A549 (cell line): Measurements from ENCODE around the gene TMEM126B. TPM values are rescaled to one million over a fixed set of nuclear protein-coding genes. Genes with fewer than 3 reads are reported as not detected.
A peak's percentile ranks its signal among the peaks of the same experiment; 100 is the strongest.

Source experiments
- ATAC-seq, 2 experiments: fragments of 200-7000 bp in 1 of 2; fragments of >200 bp in 1 of 2; cut with Nextera tagmentation in 1 of 2; cut with Tn5 transposase in 1 of 2; 3 replicates each; pipeline versions ENCODE4 v1.8.0 to v1.9.1; 2018 to 2020; ENCODE audit warnings: mild to moderate bottlenecking in 1 of 2, moderate library complexity in 1 of 2
- CTCF ChIA-PET: fragments of 300-600 bp; sonication (Branson Sonifier 250); formaldehyde crosslinking; extraction: SDS; loops from one replicate; lab custom pipeline; 2021; ENCODE audit warnings: antibody characterized with exemption, inconsistent platforms; lab: Yijun Ruan, JAX
- POLR2A ChIA-PET: fragments of 350-600 bp; formaldehyde crosslinking; extraction: SDS; loops from one replicate; lab custom pipeline; 2021; ENCODE audit warnings: antibody characterized with exemption, inconsistent platforms; lab: Yijun Ruan, JAX
- DNase-seq, 2 experiments: peaks; one replicate each; pipeline versions ENCODE4 v3.0.0 to v3.0.0-alpha.2; 2011 to 2016; ENCODE audit warnings: low read depth in 1 of 2, low spot score in 1 of 2
- FAIRE-seq: peaks from 2 replicates; lab custom pipeline; 2011; peaks lifted over from hg19 to GRCh38; lab: Jason Lieb, UNC
- H3K27ac ChIP-seq, 2 experiments: fragments of >200 bp; sonication (Bioruptor Twin); formaldehyde crosslinking; 3 replicates each; pipeline ENCODE4 v1.5.1; 2016 to 2017
- H3K4me1 ChIP-seq: fragments of >200 bp; sonication (Bioruptor Twin); formaldehyde crosslinking; 3 replicates; pipeline ENCODE4 v1.6.1; 2016
- H3K4me2 ChIP-seq: fragments of >200 bp; sonication (Bioruptor Twin); formaldehyde crosslinking; 3 replicates; pipeline ENCODE4 v1.6.1; 2016
- H3K4me3 ChIP-seq: fragments of >200 bp; sonication (Bioruptor Twin); formaldehyde crosslinking; 3 replicates; pipeline ENCODE4 v1.5.1; 2016
- H3K9me3 ChIP-seq: fragments of >200 bp; sonication (Bioruptor Twin); formaldehyde crosslinking; 3 replicates; pipeline ENCODE4 v1.6.1; 2016
- BHLHE40 ChIP-seq: IDR thresholded peaks from 2 replicates; pipeline ENCODE4 v1.6.1; 2012; ENCODE audit warnings: low read depth, low read length, inconsistent platforms
- CEBPB ChIP-seq, 2 experiments: fragments of >200 bp in 1 of 2; sonication (Bioruptor Twin) in 1 of 2; formaldehyde crosslinking in 1 of 2; IDR thresholded peaks; 2 replicates each; pipeline ENCODE4 v1.6.1; 2012 to 2016
- CHD4 ChIP-seq: fragments of 200-600 bp; sonication (generic); IDR thresholded peaks from 2 replicates; pipeline ENCODE4 v1.6.1; 2016; ENCODE audit warnings: antibody characterized with exemption, mild to moderate bottlenecking, borderline replicate concordance
- EHMT2 ChIP-seq: fragments of 200-600 bp; sonication (generic); IDR thresholded peaks from 2 replicates; pipeline ENCODE4 v1.6.1; 2016; ENCODE audit warnings: antibody characterized with exemption, low read depth, mild to moderate bottlenecking, moderate library complexity
- EP300 ChIP-seq, 2 experiments: fragments of >200 bp; sonication (Bioruptor Twin); formaldehyde crosslinking; IDR thresholded peaks; 2 replicates in 1 of 2; 3 replicates in 1 of 2; pipeline ENCODE4 v1.6.1; 2016 to 2017
- ESRRA ChIP-seq: fragments of 150-350 bp; IDR thresholded peaks from 2 replicates; pipeline ENCODE4 v1.6.1; 2014; ENCODE audit warnings: mild to moderate bottlenecking, low read length, borderline replicate concordance
- FOSL2 ChIP-seq, 2 experiments: fragments of 450-650 bp in 1 of 2; fragments of >200 bp in 1 of 2; sonication (Bioruptor Twin) in 1 of 2; formaldehyde crosslinking; IDR thresholded peaks; 2 replicates each; pipeline versions ENCODE4 v1.5.0 to v1.6.1; 2016 to 2020; ENCODE audit warnings: mild to moderate bottlenecking in 1 of 2, moderate library complexity in 1 of 2
- HOXB13 ChIP-seq: fragments of 250-450 bp; sonication (Bioruptor Pico); IDR thresholded peaks from 2 replicates; pipeline ENCODE4 v1.5.0; 2020; ENCODE audit warnings: low read depth, mild to moderate bottlenecking, moderate library complexity
- MAFK ChIP-seq: fragments of 450-650 bp; IDR thresholded peaks from 2 replicates; pipeline ENCODE4 v1.6.1; 2014; ENCODE audit not compliant: partially characterized antibody
- MAZ ChIP-seq: fragments of 150-350 bp; IDR thresholded peaks from 2 replicates; pipeline ENCODE4 v1.6.1; 2014; ENCODE audit warnings: antibody characterized with exemption, low read depth, low read length, borderline replicate concordance
- POLR2A ChIP-seq: IDR thresholded peaks from 2 replicates; pipeline ENCODE4 v1.6.1; 2012; ENCODE audit warnings: mild to moderate bottlenecking, low read length
- RAD21 ChIP-seq, 2 experiments: fragments of >200 bp in 1 of 2; sonication (Bioruptor Twin) in 1 of 2; formaldehyde crosslinking in 1 of 2; IDR thresholded peaks in 1 of 2; conservative IDR thresholded peaks in 1 of 2; 2 replicates in 1 of 2; 3 replicates in 1 of 2; pipeline ENCODE4 v1.6.1; 2012 to 2018; ENCODE audit warnings: inconsistent platforms in 1 of 2
- RCOR1 ChIP-seq: fragments of 150-350 bp; IDR thresholded peaks from 2 replicates; pipeline ENCODE4 v1.6.1; 2014; ENCODE audit warnings: antibody characterized with exemption, low read length, low read depth
- RFX5 ChIP-seq: fragments of 450-650 bp; IDR thresholded peaks from 2 replicates; pipeline ENCODE4 v1.7.1; 2014; ENCODE audit warnings: antibody characterized with exemption, mild to moderate bottlenecking, moderate library complexity
- RNF2 ChIP-seq: fragments of 200-600 bp; sonication (generic); IDR thresholded peaks from 2 replicates; pipeline ENCODE4 v1.6.1; 2016; ENCODE audit warnings: low read depth, mild to moderate bottlenecking, antibody characterized with exemption, moderate library complexity, borderline replicate concordance
- SMC3 ChIP-seq: fragments of >200 bp; sonication (Bioruptor Twin); formaldehyde crosslinking; IDR thresholded peaks from 3 replicates; pipeline ENCODE4 v1.6.1; 2018; ENCODE audit warnings: inconsistent platforms
- SREBF2 ChIP-seq: fragments of 450-650 bp; IDR thresholded peaks from 2 replicates; pipeline ENCODE4 v1.6.1; 2014; ENCODE audit warnings: mild to moderate bottlenecking, moderate library complexity
- TP53 ChIP-seq: fragments of 250-450 bp; sonication (Bioruptor Pico); IDR thresholded peaks from 2 replicates; pipeline ENCODE4 v1.5.0; 2021; ENCODE audit warnings: mild to moderate bottlenecking, moderate library complexity
- ZC3H11A ChIP-seq: fragments of 450-650 bp; IDR thresholded peaks from 2 replicates; pipeline ENCODE4 v1.6.1; 2014; ENCODE audit warnings: antibody characterized with exemption, mild to moderate bottlenecking
- WGBS: methylation state at CpG from one replicate; pipeline ENCODE4 v1.1.6; 2017; ENCODE audit errors: missing lambda C conversion rate; 5-methylcytosine and 5-hydroxymethylcytosine counted together
- polyA plus RNA-seq, 4 experiments: library from polyadenylated mRNA; depleted of rRNA in 3 of 4; stranded (reverse); fragments of >200 nt; fragmentation: RNase III in 1 of 4; extraction: RNeasy Plus Mini Kit Qiagen cat#74134 plus additional on column Dnase treatment in 1 of 4; gene quantifications; 2 replicates in 3 of 4; 3 replicates in 1 of 4; pipeline ENCODE4 v1.2.3, GENCODE V29; 2011 to 2017
- TF ChIP-seq, protein P1 (sequence below): fragments of >200 bp; sonication (Bioruptor Twin); formaldehyde crosslinking; IDR thresholded peaks from 3 replicates; pipeline ENCODE4 v1.5.1; 2016
- TF ChIP-seq, protein P2 (sequence below): fragments of 200-600 bp; sonication (generic); IDR thresholded peaks from 2 replicates; pipeline ENCODE4 v1.6.1; 2016; ENCODE audit warnings: antibody characterized with exemption, mild to moderate bottlenecking, moderate library complexity
- TF ChIP-seq, protein P3 (sequence below): IDR thresholded peaks from 2 replicates; pipeline ENCODE4 v1.6.1; 2012; ENCODE audit warnings: low read depth, borderline replicate concordance
- TF ChIP-seq, protein P4 (sequence below): fragments of >200 bp; sonication (Bioruptor Twin); formaldehyde crosslinking; IDR thresholded peaks from 2 replicates; pipeline ENCODE4 v1.6.1; 2016

TMEM126B gene
- polyA plus RNA-seq, 2 of the 4 experiments (the other 2 are of a cell fraction), result 82.4 to 114 TPM

DNA sequence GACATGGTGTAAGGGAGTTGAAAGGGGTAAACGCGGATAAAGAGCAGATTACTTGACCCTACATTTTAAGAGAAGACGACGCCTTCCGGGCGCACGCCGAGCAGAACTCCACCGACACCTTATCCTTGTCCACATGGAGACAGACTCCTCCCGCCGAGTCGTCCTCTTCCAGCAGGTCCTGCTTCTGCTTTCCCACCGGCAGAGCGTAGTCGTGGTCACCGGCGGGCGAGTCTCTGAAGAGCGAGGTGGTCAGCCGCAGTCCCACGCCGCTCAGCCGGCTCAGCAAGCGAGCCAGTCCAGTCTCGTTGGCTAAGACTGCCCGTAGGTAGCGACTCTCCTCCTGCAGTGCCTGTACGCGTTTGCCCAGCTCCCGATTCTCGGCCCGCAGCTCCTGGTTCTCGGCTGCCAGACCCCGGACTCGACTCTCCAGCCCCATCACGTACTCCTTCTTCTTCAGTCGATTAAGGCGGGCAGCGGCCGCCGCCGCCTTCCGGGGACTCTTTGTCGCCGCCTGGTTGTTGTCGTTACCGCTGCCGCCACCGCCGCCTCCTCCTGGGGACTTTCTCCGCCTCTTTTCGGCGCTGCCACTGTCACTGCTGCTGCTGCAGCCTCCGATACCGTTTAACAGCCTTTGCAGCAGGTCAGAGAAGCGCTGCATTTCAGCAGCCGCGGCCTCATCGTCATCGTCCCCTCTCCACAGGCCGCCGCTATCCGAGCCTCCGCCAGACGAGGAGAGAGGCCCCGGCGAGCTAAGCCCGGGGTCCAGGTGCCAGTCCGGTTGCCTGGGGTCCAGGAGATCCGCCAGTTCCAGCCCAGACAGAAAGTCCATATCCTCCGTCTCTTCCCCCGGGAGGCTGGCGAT, 35.6 kb downstream of the TMEM126B start:
- peak overlapping the region; percentile 87 for H3K4me3 ChIP-seq
- peak overlapping the region; percentile 95 to 96 for H3K27ac ChIP-seq
- ATAC-seq (peak; percentile 72 to 80), DNase-seq (peak; percentile 52 to 76), FAIRE-seq (no peak)
- TF ChIP-seq CEBPB (IDR thresholded peaks at IDR 0.05), result no peak
- TF ChIP-seq RNF2, result no peak
- TF ChIP-seq, protein P1, sequence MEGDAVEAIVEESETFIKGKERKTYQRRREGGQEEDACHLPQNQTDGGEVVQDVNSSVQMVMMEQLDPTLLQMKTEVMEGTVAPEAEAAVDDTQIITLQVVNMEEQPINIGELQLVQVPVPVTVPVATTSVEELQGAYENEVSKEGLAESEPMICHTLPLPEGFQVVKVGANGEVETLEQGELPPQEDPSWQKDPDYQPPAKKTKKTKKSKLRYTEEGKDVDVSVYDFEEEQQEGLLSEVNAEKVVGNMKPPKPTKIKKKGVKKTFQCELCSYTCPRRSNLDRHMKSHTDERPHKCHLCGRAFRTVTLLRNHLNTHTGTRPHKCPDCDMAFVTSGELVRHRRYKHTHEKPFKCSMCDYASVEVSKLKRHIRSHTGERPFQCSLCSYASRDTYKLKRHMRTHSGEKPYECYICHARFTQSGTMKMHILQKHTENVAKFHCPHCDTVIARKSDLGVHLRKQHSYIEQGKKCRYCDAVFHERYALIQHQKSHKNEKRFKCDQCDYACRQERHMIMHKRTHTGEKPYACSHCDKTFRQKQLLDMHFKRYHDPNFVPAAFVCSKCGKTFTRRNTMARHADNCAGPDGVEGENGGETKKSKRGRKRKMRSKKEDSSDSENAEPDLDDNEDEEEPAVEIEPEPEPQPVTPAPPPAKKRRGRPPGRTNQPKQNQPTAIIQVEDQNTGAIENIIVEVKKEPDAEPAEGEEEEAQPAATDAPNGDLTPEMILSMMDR, result peak; percentile 40; the same call in 2 of the 3 replicates
- TF ChIP-seq SMC3, result peak; percentile 23; the same call in 1 of the 3 replicates
- TF ChIP-seq RAD21 (conservative IDR thresholded peaks at IDR 0.05 in 1 of 2, IDR thresholded peaks at IDR 0.05 in 1 of 2), result peak; percentile 15 to 22; a peak in 3 of 5 replicates
- peaks cover 36% of the 10 kb centered on the region for H3K4me1 ChIP-seq
- peak overlapping the region; percentile 94 for H3K4me2 ChIP-seq
- no peaks in the 10 kb centered on the region for H3K9me3 ChIP-seq
- CTCF ChIA-PET, result interaction anchor here (0.8 to 2.8 kb wide), 9 partner anchors 13 to 180 kb away, joined by 3 to 11 read pairs (median 4); partner anchors contain the start of gene TMEM126A
- POLR2A ChIA-PET, result interaction anchor here (1.1 to 3.7 kb wide), 10 partner anchors 8 to 846 kb away, joined by 3 to 37 read pairs (median 4); partner anchors contain the start of genes DLG2, TMEM126A and TMEM126B
- WGBS, result 2% methylated on average over 43 of the region's 73 CpGs

DNA sequence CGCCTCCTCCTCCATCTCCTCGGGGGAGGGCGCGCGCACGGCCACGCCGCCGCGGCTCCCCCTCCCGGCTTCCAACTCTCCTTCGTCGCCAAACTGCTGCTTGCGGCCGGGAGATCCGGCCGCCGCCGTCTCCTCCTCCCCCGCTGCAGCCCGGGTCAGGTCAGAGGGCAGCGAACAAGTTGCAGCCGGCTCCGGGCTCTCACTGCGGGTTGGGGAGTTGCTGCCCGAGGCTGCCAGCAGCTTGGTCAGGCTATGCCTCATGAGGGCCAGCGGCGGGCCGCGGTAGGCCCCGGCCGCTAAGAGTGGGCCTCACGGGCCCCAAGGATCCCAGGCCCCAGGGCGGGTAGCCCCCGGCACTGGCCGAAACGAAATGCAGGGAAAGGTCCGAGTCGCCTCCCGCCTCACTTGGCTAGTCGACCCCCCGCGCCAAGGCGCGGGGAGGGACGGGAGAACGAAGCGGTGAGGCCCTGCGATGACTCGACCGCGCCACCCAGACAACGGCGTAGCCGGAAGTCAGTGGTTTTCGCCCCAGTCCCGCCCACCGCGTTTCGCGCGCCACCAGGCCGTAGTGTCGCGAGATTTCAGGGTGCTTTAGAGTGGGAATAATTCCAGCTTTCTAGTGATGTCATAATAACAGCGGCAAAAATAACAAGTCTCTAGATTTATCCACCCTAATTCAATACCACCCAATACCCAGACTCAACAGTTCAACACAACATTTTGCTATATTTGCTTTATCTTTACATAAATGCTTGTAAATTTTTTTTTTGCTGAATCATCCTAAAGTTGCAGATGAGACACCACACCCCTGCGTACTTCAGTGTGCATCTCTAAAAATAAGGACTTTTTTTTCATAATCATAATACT, 36.5 kb downstream of the TMEM126B start, which contains the start of gene CREBZF:
Gene CREBZF (minus strand): TSS at position 515 of the 867 bp plus-strand sequence. CDS start 254 bp downstream, at position 261.
- Histone ChIP-seq H3K9me3 (no peaks in the 10 kb centered on the region), H3K27ac (peak within 1 kb of the TSS; percentile 95 to 96), H3K4me2 (peak within 1 kb of the TSS; percentile 94), H3K4me1 (peaks cover 27% of the 10 kb centered on the region), H3K4me3 (peak within 1 kb of the TSS; percentile 87)
- CTCF ChIA-PET, result interaction anchor here (0.7 to 2.8 kb wide), 9 partner anchors 13 to 179 kb away, joined by 3 to 11 read pairs (median 4); partner anchors contain the start of gene TMEM126A
- DNase-seq (peak; percentile 90 to 97), ATAC-seq (peak; percentile 87 to 96), FAIRE-seq (no peak)
- POLR2A ChIA-PET, result interaction anchor here (0.6 to 3.7 kb wide), 12 partner anchors 9 to 847 kb away, joined by 3 to 37 read pairs (median 4); partner anchors contain the start of genes DLG2, TMEM126A and TMEM126B
- WGBS, result 3% methylated on average over 53 of the region's 67 CpGs
- TF ChIP-seq, protein P2, sequence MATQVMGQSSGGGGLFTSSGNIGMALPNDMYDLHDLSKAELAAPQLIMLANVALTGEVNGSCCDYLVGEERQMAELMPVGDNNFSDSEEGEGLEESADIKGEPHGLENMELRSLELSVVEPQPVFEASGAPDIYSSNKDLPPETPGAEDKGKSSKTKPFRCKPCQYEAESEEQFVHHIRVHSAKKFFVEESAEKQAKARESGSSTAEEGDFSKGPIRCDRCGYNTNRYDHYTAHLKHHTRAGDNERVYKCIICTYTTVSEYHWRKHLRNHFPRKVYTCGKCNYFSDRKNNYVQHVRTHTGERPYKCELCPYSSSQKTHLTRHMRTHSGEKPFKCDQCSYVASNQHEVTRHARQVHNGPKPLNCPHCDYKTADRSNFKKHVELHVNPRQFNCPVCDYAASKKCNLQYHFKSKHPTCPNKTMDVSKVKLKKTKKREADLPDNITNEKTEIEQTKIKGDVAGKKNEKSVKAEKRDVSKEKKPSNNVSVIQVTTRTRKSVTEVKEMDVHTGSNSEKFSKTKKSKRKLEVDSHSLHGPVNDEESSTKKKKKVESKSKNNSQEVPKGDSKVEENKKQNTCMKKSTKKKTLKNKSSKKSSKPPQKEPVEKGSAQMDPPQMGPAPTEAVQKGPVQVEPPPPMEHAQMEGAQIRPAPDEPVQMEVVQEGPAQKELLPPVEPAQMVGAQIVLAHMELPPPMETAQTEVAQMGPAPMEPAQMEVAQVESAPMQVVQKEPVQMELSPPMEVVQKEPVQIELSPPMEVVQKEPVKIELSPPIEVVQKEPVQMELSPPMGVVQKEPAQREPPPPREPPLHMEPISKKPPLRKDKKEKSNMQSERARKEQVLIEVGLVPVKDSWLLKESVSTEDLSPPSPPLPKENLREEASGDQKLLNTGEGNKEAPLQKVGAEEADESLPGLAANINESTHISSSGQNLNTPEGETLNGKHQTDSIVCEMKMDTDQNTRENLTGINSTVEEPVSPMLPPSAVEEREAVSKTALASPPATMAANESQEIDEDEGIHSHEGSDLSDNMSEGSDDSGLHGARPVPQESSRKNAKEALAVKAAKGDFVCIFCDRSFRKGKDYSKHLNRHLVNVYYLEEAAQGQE, result peak; percentile 75
- TF ChIP-seq RFX5 (no peak), POLR2A (peak; percentile 84), BHLHE40 (no peak), MAFK (peak; percentile 100), FOSL2 (IDR thresholded peaks at IDR 0.05) (no peak), FOSL2 (CRISPR knock-in tag; IDR thresholded peaks at IDR 0.05) (peak; percentile 72), SREBF2 (no peak), ESRRA (no peak), TP53 (CRISPR knock-in tag) (peak; percentile 75; the same call in 1 of the 2 replicates), MAZ (no peak), EP300 (IDR thresholded peaks at IDR 0.05) (no peak), SMC3 (peak; percentile 10; the same call in 1 of the 3 replicates), HOXB13 (CRISPR knock-in tag) (0 out of 2 replicates have a peak, but pooled peaks have one; percentile 37), EHMT2 (no peak), RCOR1 (no peak), CHD4 (no peak), ZC3H11A (no peak)
- TF ChIP-seq, protein P1, result no peak
- TF ChIP-seq, protein P3, sequence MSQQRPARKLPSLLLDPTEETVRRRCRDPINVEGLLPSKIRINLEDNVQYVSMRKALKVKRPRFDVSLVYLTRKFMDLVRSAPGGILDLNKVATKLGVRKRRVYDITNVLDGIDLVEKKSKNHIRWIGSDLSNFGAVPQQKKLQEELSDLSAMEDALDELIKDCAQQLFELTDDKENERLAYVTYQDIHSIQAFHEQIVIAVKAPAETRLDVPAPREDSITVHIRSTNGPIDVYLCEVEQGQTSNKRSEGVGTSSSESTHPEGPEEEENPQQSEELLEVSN, result no peak; the same call in 1 of the 2 replicates
- TF ChIP-seq, protein P4, sequence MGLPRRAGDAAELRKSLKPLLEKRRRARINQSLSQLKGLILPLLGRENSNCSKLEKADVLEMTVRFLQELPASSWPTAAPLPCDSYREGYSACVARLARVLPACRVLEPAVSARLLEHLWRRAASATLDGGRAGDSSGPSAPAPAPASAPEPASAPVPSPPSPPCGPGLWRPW, result no peak
